NCI-H510A (cell line): ENCODE data around the gene LTBR.
A peak's percentile ranks its signal among the peaks of the same experiment; 100 is the strongest.
"Not testable (repeated sequence)": the region's sequence is repeated elsewhere in the genome, so short reads cannot be mapped to it uniquely, and the experiment has no call there.

Source experiments
- DNase-seq: peaks from one replicate; lab custom pipeline; 2025; lab: John Stamatoyannopoulos, UW

Gene LTBR

DNA sequence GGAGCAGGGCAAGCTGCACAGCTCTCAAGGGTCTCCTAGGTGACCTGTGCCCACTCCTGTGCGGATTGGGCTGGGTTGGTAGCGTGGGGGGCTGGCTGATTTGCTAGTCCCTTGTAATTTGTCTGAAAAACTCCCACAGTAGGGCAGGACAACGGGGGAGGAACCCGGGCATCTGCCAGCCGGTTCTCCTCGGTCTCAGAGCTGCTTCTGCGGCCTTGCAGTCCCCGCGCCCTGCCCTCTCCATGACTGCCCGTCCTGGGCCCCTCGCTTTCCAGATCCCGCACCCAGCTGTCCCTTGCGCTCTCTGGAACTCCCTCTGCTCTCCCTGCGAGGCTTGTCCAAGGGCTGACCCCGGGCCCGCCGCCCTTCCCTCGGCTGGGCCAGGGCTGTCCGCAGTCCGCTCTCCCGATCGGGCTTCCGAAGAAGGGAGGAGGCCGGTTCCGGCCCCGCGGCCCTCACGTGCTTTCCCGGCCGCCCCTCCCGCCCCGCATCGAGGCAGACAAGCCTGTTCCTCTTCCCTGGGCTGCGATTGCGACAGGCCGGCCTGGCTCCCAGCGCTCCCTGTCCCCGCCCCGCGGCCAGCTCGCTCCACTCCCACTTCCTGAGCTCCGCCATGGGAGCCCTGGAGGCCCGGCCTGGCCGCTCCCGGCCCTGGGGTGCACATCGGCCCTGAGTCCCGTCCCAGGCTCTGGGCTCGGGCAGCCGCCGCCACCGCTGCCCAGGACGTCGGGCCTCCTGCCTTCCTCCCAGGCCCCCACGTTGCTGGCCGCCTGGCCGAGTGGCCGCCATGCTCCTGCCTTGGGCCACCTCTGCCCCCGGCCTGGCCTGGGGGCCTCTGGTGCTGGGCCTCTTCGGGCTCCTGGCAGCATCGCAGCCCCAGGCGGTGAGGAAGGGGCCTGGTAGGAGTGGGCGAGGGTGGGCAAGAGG, at the start of gene LTBR:
Gene LTBR (plus strand): TSS at position 591 of the 927 bp plus-strand sequence. CDS start 197 bp downstream, at position 788.
- peak; percentile 71 for DNase-seq

- DNase-seq = no peak
Observed at GRCh38 chr12:6334359-6334758, 49.6 kb upstream of the LTBR start.

DNA sequence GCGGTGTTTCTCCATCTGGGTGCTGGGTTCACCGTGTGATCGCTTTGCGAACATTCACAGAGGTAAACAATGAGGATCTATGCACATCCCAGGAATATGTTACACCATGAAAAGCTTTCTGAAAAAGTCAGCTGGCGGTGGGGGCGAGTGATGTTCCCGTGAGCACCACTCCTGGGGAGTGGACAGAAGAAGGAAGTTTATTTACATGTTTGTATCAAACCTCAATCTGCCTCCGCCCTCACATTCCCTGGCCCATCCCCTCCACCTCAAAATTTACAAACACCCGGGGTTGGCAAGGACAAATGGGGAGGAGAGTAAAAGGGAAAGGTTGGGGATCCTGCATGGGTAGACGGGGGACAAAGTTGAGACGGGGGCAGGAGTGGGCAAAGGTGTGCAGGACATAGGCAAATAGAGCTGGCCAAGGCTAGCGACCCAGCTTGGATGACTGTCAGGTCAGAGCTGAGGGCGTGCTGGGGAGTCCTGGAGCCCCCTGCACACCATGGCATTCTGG, 49.0 kb upstream of the LTBR start:
- DNase-seq = no peak

GRCh38 chr12:6335451-6336078, 48.4 kb upstream of the LTBR start:
- DNase-seq = no peak

GRCh38 chr12:6336079-6336888, 47.7 kb upstream of the LTBR start:
- DNase-seq = peak; percentile 89

DNA sequence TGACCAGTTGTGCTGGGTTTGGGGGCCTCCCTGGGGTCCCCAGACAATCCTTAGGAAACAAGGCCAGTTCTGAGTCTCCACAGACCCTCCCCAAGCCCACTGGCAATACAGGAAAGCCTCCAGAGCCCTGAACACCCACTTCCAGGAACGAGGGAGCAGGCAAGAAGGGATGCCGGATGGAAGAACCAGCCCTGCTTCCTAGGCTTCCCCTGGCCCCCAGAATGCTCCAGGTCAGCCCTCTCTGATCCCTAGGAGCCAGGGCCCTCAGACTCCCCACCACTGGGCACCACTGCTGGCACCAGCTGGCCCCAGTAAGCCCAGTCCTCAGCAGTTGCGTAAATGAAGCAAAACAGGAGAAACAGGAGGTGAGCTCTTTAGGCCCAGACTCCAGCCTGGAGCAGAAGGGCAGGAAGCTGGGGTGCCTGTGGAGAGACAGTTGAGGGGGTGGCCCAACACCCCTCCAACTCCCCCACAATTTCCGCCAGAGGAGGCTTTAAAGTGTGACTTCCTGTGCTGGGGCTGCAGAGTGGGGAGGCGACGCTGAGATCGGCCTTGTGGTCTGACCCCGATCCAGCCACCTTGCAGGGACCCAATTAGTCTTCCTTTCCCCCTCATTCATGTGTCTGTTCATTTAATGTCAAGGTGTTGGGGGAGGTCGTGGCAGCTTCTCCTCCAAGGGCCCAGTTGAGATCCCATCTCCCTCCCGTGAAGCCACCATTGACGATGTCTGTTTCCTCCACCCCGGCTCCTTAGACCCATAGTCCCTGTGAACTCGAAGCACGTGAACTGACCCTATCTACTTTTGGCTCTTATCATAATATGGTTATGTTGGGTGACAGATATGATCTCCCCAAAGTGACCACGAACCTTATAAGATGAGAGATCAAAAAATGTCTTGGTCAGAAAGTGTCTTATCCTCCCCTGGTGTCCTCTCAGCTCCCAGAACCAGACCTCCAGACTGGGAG, 46.8 kb upstream of the LTBR start:
- no peak for DNase-seq

DNA sequence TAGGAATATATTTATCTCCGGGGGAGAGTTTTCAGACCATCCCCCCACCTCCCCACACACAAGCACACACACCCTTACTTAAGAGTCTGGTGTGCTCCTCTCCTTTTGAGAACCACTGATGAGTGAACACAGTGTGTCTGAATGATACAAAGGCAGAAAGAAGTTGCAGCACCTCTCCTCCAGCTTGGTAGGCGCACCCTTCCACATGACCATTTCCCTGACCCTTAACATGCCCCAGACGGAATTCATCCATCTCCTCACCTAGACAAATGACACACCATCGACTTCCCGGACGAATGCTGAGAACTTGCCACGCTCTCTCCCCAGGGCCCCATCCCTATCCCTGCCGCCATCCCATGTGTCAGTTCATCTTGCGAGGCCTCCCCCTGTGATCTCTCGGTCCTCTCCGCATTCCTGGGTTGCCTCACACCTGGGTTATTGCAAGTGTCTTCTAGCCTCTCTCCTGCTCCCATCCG, 46.0 kb upstream of the LTBR start:
- DNase-seq = no peak

- DNase-seq = not testable (repeated sequence)
Observed at GRCh38 chr12:6338536-6338935, 45.4 kb upstream of the LTBR start.

DNA sequence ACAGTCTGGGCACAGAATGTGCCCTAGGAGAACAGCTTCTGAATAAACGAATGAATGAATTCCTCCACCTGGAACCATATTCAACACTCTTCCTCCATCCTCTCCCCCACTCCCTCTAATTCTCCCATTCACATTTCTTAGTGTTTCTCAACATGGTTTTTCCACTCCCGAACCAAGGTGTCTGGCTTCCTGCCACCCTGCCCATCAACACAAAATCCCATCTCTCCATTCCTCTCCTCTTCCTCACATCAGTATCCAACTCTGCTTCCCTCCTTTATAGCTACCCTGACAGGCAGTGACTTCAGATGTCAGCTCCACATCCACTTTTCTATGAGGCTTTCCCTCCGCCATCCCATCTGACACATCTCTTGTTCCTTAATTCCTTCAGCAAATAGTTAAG, 45.0 kb upstream of the LTBR start:
- no peak for DNase-seq

DNA sequence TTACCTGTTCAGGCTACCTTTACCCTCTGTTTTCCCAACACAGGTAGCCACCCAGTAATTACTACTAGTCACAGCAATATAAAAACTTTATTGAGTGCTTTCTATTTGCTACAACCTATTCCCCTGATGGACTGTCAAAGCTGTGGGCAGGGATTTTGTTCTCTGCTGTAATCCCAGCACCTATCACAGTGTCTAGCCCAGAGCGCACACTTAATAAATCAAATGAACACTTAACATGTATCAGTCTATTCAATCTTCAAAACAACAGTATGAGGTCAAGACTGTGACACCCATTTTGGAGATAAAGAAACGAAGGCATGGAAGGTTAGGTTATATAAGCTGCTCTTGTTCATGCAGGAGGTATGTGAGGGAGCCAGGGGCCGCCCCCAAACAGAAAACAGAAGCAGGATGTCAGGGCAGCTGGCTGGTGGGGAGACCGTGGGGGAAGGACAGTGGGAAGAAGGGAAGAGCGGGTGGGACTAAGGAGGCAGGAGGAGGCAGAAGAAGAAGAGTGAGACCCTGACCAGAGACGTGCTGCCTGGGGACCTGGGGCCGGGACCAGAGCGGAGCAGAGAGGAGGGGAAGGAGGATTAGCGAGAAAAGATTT, 43.8 kb upstream of the LTBR start:
- DNase-seq = no peak

DNA sequence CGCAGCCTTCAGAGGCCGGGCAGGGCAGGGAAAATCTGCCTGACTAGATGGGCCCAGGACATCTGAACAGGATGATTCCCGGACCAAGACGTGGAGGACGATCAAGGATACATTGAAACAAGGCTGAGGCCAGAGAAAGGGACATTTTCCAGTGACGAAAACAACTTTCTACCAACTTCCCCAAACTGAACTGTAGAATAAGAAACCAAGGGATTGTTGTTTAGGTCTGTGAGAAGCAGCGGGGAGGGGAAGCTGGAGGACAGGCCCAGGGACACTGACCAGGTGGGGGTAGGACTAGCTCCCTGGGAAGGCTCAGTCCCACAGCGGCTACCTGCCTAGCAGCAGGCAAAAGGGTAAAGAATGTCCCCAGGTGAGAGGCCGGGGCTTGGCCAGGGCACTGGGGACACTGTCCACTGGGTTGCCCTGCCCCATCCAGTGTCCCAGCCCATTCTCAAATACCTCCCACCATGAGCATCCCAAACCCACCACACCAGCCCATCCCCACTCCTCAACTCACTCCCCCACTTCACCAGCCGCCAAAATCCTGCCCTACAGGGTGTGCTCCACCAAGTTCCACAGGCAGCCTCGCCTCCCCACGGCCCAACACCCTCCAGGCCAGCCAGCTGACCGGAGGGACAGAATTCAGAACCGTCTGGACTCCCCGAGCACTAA, 43.1 kb upstream of the LTBR start:
- no peak for DNase-seq

DNA sequence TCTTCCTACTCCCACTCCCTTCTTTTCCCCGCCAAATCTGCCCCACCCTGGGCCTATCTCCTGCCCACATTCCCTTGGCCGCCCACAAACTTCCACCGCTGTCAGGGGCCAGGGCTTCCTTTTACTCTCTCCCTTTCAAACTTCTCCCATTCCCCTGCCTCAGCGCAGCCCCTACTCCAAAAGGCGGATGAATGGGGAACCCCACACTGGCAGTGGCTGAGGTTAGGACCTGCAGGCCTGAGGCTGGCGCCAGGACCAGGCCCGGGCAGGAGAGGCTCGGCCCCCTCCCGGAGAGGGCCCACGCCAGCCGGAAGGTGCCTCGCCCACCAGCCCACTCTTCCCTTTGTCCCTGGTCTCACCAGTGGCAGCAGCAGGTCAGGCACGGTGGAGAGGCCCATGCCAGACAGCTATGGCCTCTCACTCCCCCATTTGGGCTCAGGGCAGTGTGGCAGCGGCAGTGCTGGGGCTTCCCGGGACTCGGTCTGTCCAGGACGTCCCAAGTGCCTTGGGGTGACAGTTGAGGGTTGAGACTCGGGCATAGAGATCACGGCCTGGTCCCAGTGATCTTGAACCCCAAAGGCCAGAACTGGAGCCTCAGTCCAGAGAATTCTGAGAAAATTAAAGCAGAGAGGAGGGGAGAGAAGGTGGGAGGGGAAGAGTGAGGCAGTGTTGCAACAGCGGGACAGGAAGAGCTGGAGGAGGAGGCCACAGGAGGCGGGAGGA, 42.4 kb upstream of the LTBR start, which contains the start of gene TNFRSF1A:
Gene TNFRSF1A (minus strand): TSS at position 660 of the 723 bp plus-strand sequence. CDS start 262 bp downstream, at position 398.
- DNase-seq = no peak

- DNase-seq = no peak
Observed at GRCh38 chr12:6342140-6342889, 41.6 kb upstream of the LTBR start.

DNA sequence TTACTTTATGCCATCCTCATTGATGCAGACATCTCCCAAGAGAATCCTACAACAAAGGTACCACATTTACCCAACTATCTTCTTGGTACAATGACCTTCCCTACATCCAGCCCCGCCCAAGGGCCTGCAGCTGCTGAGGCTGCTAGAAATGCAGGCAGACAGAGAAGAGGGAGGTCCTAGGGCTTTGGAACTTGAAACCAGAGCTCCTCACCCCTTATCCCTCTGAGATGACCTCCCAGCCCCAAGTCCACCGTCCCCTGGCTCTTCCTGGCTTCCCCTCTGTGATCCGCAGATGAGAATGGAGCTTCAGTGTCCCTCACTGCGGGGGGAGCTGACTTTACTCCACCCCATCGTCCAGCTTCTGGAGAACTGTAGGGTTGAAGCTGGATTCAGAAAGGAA, 40.4 kb upstream of the LTBR start:
- no peak for DNase-seq

GRCh38 chr12:6344101-6344660, 39.8 kb upstream of the LTBR start:
- not testable (repeated sequence) for DNase-seq

DNA sequence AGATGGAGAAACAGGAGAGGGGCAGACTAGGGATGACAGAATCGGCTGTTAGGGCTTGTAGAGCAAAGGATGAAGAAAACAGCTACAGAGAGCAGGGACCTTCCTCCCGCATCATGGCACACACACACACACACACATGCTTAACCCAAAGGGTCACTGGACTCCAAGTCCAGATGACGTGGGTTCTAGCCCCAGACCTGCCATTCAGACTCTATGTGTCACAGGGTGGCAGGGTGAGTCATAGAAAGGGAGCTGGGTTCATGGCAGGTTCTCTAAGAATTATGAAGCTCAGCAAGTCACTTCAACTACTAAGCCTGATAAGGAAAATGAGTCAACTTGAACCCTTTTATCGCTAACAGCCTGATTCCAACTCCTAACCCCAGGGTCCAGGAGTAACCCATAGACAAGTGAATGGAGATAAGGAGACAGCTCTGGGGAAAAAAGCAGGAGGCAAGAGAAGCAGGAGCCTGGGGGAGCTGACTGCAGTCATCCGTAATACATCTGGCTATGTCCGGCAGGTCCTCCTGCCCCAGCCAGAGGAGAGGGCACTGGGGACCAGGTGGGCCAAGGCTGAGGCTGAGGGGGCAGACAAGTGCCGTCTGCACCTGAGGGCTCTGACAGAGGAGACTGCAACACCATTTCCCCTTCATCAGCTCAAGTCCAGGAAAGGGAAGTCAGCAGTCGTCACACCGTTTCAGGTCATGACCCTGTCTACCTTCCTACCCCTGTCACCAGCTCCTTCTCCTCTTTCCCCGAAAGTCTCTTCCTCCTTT, 38.5 kb upstream of the LTBR start:
- DNase-seq = no peak

GRCh38 chr12:6346235-6346832, 37.6 kb upstream of the LTBR start:
- DNase-seq = no peak
